Muscle layer of colon (tissue), 2 donors: ENCODE data around the gene FBRSL1.

ENCODE experiments used
- H3K27ac ChIP-seq: one replicate; pipeline ENCODE4 v1.7.0; 2013; ENCODE audit warnings: low read depth, mild to moderate bottlenecking, low read length, moderate library complexity
- H3K27me3 ChIP-seq, 2 donors: one replicate each; pipeline ENCODE4 v1.7.0; 2013; ENCODE audit warnings: low read length in 2 of 2, mild to moderate bottlenecking in 2 of 2; ENCODE audit not compliant: insufficient read depth in 2 of 2, control insufficient read depth in 1 of 2
- H3K36me3 ChIP-seq: one replicate; pipeline ENCODE4 v1.7.0; 2013; ENCODE audit warnings: mild to moderate bottlenecking, low read length; ENCODE audit not compliant: insufficient read depth
- H3K4me1 ChIP-seq: one replicate; pipeline ENCODE4 v1.7.0; 2013; ENCODE audit warnings: mild to moderate bottlenecking, low read length; ENCODE audit not compliant: insufficient read depth
- H3K4me3 ChIP-seq, 2 donors: one replicate each; pipeline ENCODE4 v1.7.0; 2013; ENCODE audit warnings: low read length in 2 of 2, low read depth in 1 of 2, mild to moderate bottlenecking in 1 of 2, moderate library complexity in 1 of 2
- H3K9ac ChIP-seq: one replicate; pipeline ENCODE4 v1.7.0; 2013; ENCODE audit warnings: low read length
- H3K9me3 ChIP-seq: one replicate; pipeline ENCODE4 v1.7.0; 2013; ENCODE audit warnings: mild to moderate bottlenecking, low read length
- donor health status: abdominal sarcoma.
- donor health status: Adenocarcinoma of cecum.

FBRSL1 gene

DNA sequence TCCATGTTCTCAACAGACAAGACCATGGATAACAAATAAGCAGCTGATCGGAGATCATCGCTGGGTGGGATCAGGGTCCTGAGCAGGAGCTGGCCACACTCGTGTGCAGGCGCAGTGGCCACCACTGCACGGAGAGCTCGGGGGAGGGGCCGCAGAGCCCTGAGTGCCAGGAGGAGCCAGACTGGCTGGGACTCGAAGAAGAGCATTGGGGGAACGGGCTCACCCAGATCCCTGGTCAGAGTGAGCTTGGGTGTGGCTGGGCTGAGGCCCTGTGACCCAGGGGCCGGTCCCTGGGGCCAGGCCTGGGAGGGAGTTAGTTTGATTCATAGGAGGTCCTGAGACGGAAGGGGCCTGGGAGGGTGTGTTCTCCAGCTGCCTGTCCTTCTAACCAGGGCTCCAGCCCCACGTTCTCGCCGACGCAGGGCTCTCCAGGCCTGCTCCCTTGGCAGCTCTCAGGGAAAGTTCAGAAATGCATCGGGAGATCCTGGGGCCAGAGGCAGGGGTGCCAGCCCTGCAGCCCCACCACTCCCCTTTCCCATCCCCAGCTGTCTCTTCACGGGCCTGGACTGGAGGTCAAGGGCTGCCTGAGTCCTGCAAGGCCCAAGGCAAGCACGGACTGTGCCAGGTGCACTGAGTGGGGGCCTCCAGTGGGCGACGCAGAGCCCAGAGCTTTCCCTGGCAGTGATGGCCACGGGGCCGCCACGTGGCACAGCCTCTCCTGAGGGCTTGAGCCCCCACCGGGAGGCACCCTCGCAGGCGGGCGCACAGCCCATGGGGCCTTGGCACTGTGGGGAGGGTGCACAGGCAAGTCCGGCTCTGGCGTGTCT is 48.1 kb downstream of the FBRSL1 start:
- H3K9me3 ChIP-seq = no peaks in the 10 kb centered on the region
- H3K4me3 ChIP-seq = no peak overlapping the region
- no peak overlapping the region for H3K9ac ChIP-seq
- H3K4me1 ChIP-seq = no peaks in the 10 kb centered on the region
- no peaks in the 10 kb centered on the region for H3K36me3 ChIP-seq
- no peak overlapping the region for H3K27ac ChIP-seq
- H3K27me3 ChIP-seq = no peaks in the 10 kb centered on the region

DNA sequence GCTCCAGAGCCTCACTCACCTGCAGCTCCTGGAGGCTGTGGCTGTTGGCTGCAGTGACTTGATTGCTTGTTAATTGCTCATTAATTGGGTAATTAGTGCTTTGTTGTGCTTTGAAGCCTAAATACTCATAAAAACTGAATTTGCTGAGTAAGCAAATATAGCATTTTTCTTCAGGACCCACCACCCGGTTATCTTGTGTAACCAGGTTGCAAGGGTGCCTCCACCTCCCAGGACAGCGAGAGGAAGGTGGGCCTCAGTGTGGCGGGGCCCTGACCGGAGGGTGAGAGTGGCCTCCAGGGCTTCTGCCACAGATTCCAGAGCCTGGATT is 48.7 kb downstream of the FBRSL1 start:
- Histone ChIP-seq H3K9ac (no peak overlapping the region), H3K9me3 (no peaks in the 10 kb centered on the region), H3K4me1 (no peaks in the 10 kb centered on the region), H3K27ac (no peak overlapping the region), H3K36me3 (no peaks in the 10 kb centered on the region), H3K27me3 (no peaks in the 10 kb centered on the region), H3K4me3 (no peak overlapping the region)

DNA sequence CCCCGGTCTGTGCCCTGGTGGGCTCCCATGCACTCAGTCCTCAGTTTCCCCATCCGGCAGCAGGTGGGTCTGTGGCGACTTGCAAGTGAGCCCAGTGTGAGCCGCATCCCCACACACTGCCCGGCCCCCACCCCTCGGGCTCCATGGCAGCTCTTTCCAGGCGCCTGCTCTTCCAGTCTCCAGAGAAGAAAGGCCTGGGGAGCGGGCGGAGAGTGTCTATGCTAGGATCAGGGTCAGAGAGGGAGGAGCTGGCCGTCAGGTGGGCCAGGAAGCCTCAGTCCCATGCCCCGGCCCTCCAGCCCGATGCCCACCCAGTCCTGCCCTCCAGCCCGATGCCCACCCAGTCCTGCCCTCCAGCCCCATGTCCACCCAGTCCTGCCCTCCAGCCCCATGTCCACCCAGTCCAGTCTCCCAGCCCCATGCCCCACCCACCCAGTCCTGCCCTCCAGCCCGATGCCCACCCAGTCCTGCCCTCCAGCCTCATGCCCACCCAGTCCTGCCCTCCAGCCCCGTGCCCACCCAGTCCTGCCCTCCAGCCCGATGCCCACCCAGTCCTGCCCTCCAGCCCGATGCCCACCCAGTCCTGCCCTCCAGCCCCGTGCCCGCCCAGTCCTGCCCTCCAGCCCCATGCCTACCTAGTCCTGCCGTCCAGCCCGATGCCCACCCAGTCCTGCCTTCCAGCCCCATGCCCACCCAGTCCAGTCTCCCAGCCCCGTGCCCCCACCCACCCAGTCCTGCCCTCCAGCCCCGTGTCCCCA is 49.2 kb downstream of the FBRSL1 start:
- Histone ChIP-seq H3K4me3 (no peak overlapping the region), H3K27me3 (no peaks in the 10 kb centered on the region), H3K9ac (no peak overlapping the region), H3K36me3 (no peaks in the 10 kb centered on the region), H3K27ac (no peak overlapping the region), H3K4me1 (no peaks in the 10 kb centered on the region), H3K9me3 (no peaks in the 10 kb centered on the region)

DNA sequence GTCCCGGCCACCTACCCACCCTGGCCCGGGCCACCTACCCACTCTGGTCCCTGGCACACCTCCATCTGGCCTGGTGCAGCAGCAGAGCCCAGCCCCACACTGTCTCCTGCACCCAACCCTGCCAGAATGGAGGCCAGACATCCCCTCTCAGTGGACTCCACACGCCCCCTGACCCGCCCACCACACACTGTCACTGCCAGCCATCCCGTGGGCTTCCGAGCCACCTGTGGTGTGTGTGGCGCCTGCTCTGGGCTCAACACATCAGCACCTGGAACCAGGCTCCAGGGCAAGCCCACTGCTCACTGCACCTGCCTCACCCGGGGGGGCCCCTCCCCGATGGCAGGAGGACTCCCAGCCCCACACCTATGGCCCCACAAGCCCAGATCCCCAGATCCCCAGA is 50.5 kb downstream of the FBRSL1 start:
- Histone ChIP-seq H3K27me3 (no peaks in the 10 kb centered on the region), H3K9me3 (no peaks in the 10 kb centered on the region), H3K4me3 (no peak overlapping the region), H3K9ac (no peak overlapping the region), H3K4me1 (no peaks in the 10 kb centered on the region), H3K27ac (no peak overlapping the region), H3K36me3 (no peaks in the 10 kb centered on the region)

DNA sequence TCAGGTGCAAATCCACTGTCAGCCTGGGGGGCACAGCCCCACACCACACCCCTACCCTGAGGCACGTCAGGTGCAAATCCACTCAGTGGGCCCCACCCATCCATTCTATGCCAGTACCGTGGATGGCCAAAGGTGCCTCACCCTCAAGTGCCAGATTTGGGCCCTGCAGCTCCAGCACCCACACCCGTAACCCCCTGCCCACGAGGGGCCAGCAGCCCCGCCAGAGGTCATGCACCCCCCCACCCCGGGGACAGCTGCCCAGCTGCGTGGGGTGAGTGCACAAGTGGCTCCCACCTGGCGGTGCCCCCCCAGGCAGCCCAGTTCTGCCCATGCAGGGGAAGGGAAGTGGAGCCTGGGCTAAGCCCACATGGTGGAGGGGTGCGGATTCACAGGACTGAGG is 51.2 kb downstream of the FBRSL1 start:
- H3K4me1 ChIP-seq = no peaks in the 10 kb centered on the region
- H3K9ac ChIP-seq = no peak overlapping the region
- no peak overlapping the region for H3K27ac ChIP-seq
- H3K36me3 ChIP-seq = no peaks in the 10 kb centered on the region
- no peaks in the 10 kb centered on the region for H3K9me3 ChIP-seq
- H3K4me3 ChIP-seq = no peak overlapping the region
- H3K27me3 ChIP-seq = no peaks in the 10 kb centered on the region

DNA sequence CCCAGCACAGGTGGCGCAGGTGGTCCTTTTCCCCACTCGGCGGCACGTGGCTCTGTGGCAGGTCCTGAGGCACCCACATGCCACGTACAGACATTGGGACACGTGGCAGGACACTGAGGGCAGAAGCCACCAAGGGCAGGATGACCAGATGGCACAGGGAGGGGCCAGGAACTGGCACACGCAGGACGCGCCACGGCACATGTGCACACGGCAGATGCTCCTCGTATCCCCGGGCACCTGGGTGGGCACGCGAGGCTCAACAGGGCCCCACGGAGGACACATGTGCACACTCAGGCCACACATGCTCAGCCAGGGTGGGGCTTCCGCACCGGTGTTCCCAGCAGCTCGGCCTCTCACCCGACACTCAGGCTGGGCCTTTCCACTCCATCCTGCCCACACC is 52.0 kb downstream of the FBRSL1 start:
- Histone ChIP-seq H3K4me1 (no peaks in the 10 kb centered on the region), H3K9ac (no peak overlapping the region), H3K36me3 (no peaks in the 10 kb centered on the region), H3K4me3 (no peak overlapping the region), H3K27ac (no peak overlapping the region), H3K27me3 (no peaks in the 10 kb centered on the region), H3K9me3 (no peaks in the 10 kb centered on the region)

DNA sequence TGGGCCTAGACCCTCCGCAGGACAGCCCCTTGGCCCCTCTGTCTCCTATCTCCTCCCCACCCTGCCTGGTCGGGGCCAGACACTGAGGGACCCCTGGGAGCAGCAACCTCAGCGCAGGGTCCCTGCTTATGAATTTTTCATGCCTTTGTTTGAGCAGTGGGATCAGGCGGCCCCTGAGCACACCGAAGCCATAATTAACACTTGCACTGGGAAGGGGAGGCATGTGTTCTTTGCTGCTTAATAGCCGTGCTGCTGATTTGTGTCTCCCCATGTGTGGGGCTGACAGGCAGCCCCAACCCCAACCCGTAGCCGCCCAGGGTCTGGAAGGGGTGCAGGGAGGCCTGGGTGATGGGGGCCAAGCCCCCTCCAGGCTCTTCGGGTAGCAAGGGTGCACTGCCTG is 52.7 kb downstream of the FBRSL1 start:
- no peak overlapping the region for H3K27ac ChIP-seq
- no peak overlapping the region for H3K4me3 ChIP-seq
- H3K27me3 ChIP-seq = no peaks in the 10 kb centered on the region
- H3K4me1 ChIP-seq = no peaks in the 10 kb centered on the region
- H3K9me3 ChIP-seq = no peaks in the 10 kb centered on the region
- no peak overlapping the region for H3K9ac ChIP-seq
- H3K36me3 ChIP-seq = no peaks in the 10 kb centered on the region

DNA sequence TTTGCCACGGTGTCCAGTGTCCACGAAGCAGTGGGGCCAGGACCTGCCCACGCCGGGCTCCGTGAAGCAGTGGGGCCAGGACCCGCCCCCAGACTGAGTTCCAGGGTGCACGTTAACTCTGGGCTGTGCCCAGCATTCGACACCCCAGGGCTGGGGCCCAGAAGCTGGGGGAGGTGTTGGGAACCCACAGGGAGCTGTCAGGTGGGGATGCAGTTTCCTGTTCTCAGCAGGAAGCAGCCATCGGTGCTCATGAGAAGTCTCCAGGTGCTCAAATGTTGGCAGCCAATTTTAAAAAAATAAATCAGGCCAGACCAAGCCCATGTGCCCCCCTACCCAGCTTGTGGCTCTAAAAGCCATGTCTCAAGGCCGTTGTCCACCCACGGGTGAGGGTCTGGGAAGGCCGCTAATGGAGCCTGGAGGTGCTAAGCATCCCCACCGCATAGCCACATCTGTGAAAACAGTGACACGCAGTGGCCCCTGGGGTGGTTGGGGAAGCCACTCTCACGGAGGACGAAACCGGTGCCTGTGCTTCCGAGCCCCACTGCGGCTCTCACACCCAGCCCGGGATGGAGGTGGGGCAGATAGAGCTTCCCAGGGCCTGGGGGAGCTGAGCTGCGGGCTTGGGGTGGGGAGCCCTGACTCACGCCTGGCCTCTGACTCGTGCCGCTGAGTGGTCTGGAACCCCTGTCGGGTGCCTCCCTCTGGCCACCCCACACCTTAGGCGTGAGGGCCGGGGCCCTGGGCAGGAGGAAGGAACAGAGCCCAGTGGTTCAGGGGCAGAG is 53.5 kb downstream of the FBRSL1 start:
- H3K36me3 ChIP-seq = no peaks in the 10 kb centered on the region
- H3K4me3 ChIP-seq = no peak overlapping the region
- H3K9ac ChIP-seq = no peak overlapping the region
- H3K27me3 ChIP-seq = no peaks in the 10 kb centered on the region
- H3K27ac ChIP-seq = no peak overlapping the region
- no peaks in the 10 kb centered on the region for H3K9me3 ChIP-seq
- H3K4me1 ChIP-seq = no peaks in the 10 kb centered on the region

DNA sequence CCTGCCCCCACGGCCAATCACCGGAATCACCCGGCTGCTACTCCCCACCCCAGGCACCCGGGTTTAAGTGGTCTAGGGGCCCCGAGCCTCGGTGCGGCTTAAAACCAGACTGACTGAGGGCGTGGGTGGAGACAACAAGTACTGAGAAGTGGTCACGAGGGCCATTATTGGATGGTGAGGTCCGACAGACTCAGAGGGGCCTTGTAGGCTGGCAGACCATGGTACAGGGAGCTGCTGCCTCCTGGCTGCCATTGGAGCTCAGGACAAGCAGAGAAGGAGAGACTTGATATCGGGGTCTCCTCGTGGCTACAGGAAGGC is 54.1 kb downstream of the FBRSL1 start:
- no peaks in the 10 kb centered on the region for H3K27me3 ChIP-seq
- no peak overlapping the region for H3K9ac ChIP-seq
- no peaks in the 10 kb centered on the region for H3K4me1 ChIP-seq
- H3K9me3 ChIP-seq = no peaks in the 10 kb centered on the region
- H3K36me3 ChIP-seq = no peaks in the 10 kb centered on the region
- no peak overlapping the region for H3K4me3 ChIP-seq
- no peak overlapping the region for H3K27ac ChIP-seq

DNA sequence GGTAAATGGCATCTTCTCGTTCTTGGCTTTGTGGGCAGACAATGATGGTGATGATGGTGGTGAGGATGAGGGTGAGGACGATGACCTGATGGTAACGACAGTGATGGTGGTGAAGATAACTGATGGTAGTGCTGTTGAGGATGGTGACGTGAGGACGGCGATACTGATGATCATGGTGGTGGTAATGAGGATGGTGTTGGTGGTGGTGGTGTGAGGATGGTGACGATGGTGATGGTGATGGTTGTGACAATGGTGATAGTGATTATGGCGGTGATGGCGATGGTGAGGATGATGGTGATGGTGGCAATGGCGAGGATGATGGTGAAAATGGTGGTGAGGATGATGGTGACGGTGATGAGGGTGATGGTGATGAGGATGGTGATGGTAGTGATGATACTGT is 54.5 kb downstream of the FBRSL1 start:
- Histone ChIP-seq H3K9me3 (no peaks in the 10 kb centered on the region), H3K4me3 (no peak overlapping the region), H3K4me1 (no peaks in the 10 kb centered on the region), H3K27ac (no peak overlapping the region), H3K9ac (no peak overlapping the region), H3K27me3 (no peaks in the 10 kb centered on the region), H3K36me3 (no peaks in the 10 kb centered on the region)

DNA sequence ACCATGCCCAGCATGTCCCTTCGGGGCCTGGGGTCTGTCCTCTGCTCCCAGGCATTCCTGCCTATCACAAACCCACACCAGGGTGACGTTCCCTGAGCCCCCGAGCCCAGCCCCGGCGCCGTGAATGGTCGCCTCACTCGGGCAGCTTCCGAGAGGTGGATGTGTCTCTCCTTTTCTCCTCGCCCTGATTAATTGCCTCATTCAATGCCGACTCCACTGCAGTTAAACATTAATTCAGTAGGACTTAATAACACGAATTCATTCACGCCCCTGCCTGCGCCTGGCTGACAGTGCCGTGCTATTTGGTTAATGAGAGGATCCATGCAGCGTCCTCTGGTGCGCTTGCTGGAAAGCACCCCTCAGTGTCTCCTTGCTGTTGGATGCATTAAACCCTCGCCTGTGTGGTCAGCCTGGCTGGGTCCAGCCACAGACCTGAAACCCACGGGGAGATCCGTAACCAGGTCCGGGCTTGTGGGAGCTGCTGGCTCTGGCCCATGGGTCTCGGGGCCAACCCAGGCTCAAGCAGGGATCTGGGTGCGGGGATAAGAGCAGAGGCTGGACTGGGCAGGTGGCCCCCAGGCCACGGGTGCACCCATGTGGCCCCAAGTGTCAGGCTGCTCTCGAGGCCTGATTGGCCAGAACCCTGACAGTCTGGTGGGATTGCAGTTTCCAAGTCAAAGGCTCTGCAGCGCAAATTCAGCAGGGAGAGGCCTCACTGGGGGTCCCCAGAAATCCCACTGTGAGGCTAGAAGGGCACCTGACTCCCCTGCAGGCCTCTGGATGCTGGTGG is 55.4 kb downstream of the FBRSL1 start:
- no peak overlapping the region for H3K4me3 ChIP-seq
- H3K36me3 ChIP-seq = no peaks in the 10 kb centered on the region
- no peaks in the 10 kb centered on the region for H3K9me3 ChIP-seq
- H3K9ac ChIP-seq = no peak overlapping the region
- H3K27me3 ChIP-seq = no peaks in the 10 kb centered on the region
- no peaks in the 10 kb centered on the region for H3K4me1 ChIP-seq
- no peak overlapping the region for H3K27ac ChIP-seq
